HepG2 (cell line): Measurements from ENCODE around the gene MREG. TPM values are rescaled to one million over a fixed set of nuclear protein-coding genes. Genes with fewer than 3 reads are reported as not detected.

Experiments
- CCDC6 ChIP-seq: sonication (generic); formaldehyde crosslinking; IDR thresholded peaks from 2 replicates; pipeline ENCODE4 v1.8.1; 2022; ENCODE audit warnings: mild to moderate bottlenecking, missing genetic modification reagents, moderate library complexity
- GABPB1 ChIP-seq: IDR thresholded peaks from 2 replicates; pipeline ENCODE4 v1.6.1; 2016; ENCODE audit warnings: mild to moderate bottlenecking, missing genetic modification reagents, moderate library complexity, missing compliant biosample characterization
- HHEX ChIP-seq: IDR thresholded peaks from 2 replicates; pipeline ENCODE4 v1.6.1; 2016; ENCODE audit warnings: control low read depth
- IKZF1 ChIP-seq: fragments of 450-650 bp; IDR thresholded peaks from 2 replicates; pipeline ENCODE4 v1.7.1; 2016
- JDP2 ChIP-seq: sonication (generic); formaldehyde crosslinking; IDR thresholded peaks from 2 replicates; pipeline ENCODE4 v1.8.1; 2022; ENCODE audit warnings: missing genetic modification reagents, borderline replicate concordance
- KAT2B ChIP-seq: fragments of 150-350 bp; IDR thresholded peaks from 2 replicates; pipeline ENCODE4 v1.6.1; 2014; ENCODE audit warnings: low read depth, low read length, borderline replicate concordance
- MED1 ChIP-seq: sonication (generic); formaldehyde crosslinking; IDR thresholded peaks from 2 replicates; pipeline ENCODE4 v1.4.0; 2020; ENCODE audit warnings: missing genetic modification reagents
- NFKBIZ ChIP-seq: IDR thresholded peaks from 2 replicates; pipeline ENCODE4 v1.6.1; 2018; ENCODE audit warnings: missing genetic modification reagents, missing compliant biosample characterization
- PHF21A ChIP-seq: sonication (generic); formaldehyde crosslinking; IDR thresholded peaks from 2 replicates; pipeline ENCODE4 v1.5.0; 2020; ENCODE audit warnings: mild to moderate bottlenecking, missing genetic modification reagents
- SCMH1 ChIP-seq: sonication (generic); formaldehyde crosslinking; IDR thresholded peaks from 2 replicates; pipeline ENCODE4 v1.9.0; 2021; ENCODE audit warnings: missing genetic modification reagents, mild to moderate bottlenecking, borderline replicate concordance
- SRSF1 ChIP-seq: fragments of 200-400 bp; formaldehyde crosslinking; optimal IDR thresholded peaks from 2 replicates; pipeline ENCODE3; 2017; ENCODE audit warnings: mild to moderate bottlenecking, low read depth, low read length, moderate library complexity
- SUZ12 ChIP-seq: fragments of 150-350 bp; IDR thresholded peaks from 2 replicates; pipeline ENCODE4 v1.6.1; 2014; ENCODE audit warnings: low read depth, low read length
- ZFP90 ChIP-seq: sonication (generic); formaldehyde crosslinking; IDR thresholded peaks from 2 replicates; pipeline ENCODE4 v1.8.0; 2022; ENCODE audit warnings: missing genetic modification reagents, mild to moderate bottlenecking, inconsistent platforms, borderline replicate concordance
- ZMYM4 ChIP-seq: sonication (generic); formaldehyde crosslinking; IDR thresholded peaks from 2 replicates; pipeline ENCODE4 v1.8.1; 2023; ENCODE audit warnings: mild to moderate bottlenecking, missing genetic modification reagents
- ZNF235 ChIP-seq: sonication (generic); formaldehyde crosslinking; IDR thresholded peaks from 2 replicates; pipeline ENCODE4 v1.8.1; 2023; ENCODE audit warnings: mild to moderate bottlenecking, missing genetic modification reagents, borderline replicate concordance
- ZNF34 ChIP-seq: sonication (generic); formaldehyde crosslinking; IDR thresholded peaks from 2 replicates; pipeline ENCODE4 v1.4.0; 2020; ENCODE audit warnings: mild to moderate bottlenecking, missing genetic modification reagents, borderline replicate concordance
- ZNF432 ChIP-seq: sonication (generic); formaldehyde crosslinking; IDR thresholded peaks from 2 replicates; pipeline ENCODE4 v1.5.0; 2020; ENCODE audit warnings: missing genetic modification reagents, mild to moderate bottlenecking, borderline replicate concordance
- ZNF510 ChIP-seq: sonication (generic); formaldehyde crosslinking; IDR thresholded peaks from 2 replicates; pipeline ENCODE4 v1.4.0; 2020; ENCODE audit warnings: low read depth, mild to moderate bottlenecking, missing genetic modification reagents
- ZNF615 ChIP-seq: sonication (generic); formaldehyde crosslinking; IDR thresholded peaks from 2 replicates; pipeline ENCODE4 v1.5.0; 2020; ENCODE audit warnings: mild to moderate bottlenecking, missing genetic modification reagents, borderline replicate concordance
- ZNF792 ChIP-seq: IDR thresholded peaks from 2 replicates; pipeline ENCODE4 v1.6.1; 2016
- ZSCAN29 ChIP-seq: sonication (generic); formaldehyde crosslinking; conservative IDR thresholded peaks from 2 replicates; pipeline ENCODE4 v1.4.0; 2020; ENCODE audit warnings: mild to moderate bottlenecking, missing genetic modification reagents
- polyA plus RNA-seq, 8 experiments: library from polyadenylated mRNA; depleted of rRNA in 3 of 8; stranded (reverse) in 7 of 8; unstranded in 1 of 8; fragments of >200 nt; fragmentation: Illumina TruSeq in 4 of 8; extraction: Trizol in 4 of 8; gene quantifications; 2 replicates each; pipeline versions ENCODE4 v1.2.1 to v1.2.3, GENCODE V29; 2011 to 2016; ENCODE audit warnings: low read depth in 4 of 8, missing spikeins in 1 of 8, mixed read lengths in 1 of 8; ENCODE audit not compliant: insufficient read depth in 1 of 8
- total RNA-seq, 5 experiments: library from RNA; depleted of rRNA; stranded (reverse); fragments of >200 nt; fragmentation: Illumina TruSeq; extraction: Trizol; gene quantifications; 2 replicates each; pipeline ENCODE4 v1.2.3, GENCODE V29; 2016; ENCODE audit warnings: low read depth in 1 of 5
- TF ChIP-seq, protein P1 (sequence below): IDR thresholded peaks from 2 replicates; pipeline ENCODE4 v1.6.1; 2016; ENCODE audit warnings: missing compliant biosample characterization, missing genetic modification reagents, borderline replicate concordance
- TF ChIP-seq, protein P2 (sequence below): sonication (generic); formaldehyde crosslinking; IDR thresholded peaks from 2 replicates; pipeline ENCODE4 v1.8.1; 2023; ENCODE audit warnings: mild to moderate bottlenecking, missing genetic modification reagents, borderline replicate concordance
- TF ChIP-seq, protein P3 (sequence below): sonication (generic); formaldehyde crosslinking; IDR thresholded peaks from 2 replicates; pipeline ENCODE4 v1.5.1; 2020; ENCODE audit warnings: missing genetic modification reagents, mild to moderate bottlenecking, borderline replicate concordance
- TF ChIP-seq, protein P4 (sequence below): IDR thresholded peaks from 2 replicates; pipeline ENCODE4 v1.6.1; 2016; ENCODE audit warnings: control low read depth
- TF ChIP-seq, protein P5 (sequence below): sonication (generic); formaldehyde crosslinking; IDR thresholded peaks from 2 replicates; pipeline ENCODE4 v1.4.0; 2020; ENCODE audit warnings: missing genetic modification reagents

MREG gene
- total and polyA plus RNA-seq, 2 of the 13 experiments (the other 11 are each of a cell fraction or from before 2014, with no cell fraction given), result 7.5 to 23.3 TPM

DNA sequence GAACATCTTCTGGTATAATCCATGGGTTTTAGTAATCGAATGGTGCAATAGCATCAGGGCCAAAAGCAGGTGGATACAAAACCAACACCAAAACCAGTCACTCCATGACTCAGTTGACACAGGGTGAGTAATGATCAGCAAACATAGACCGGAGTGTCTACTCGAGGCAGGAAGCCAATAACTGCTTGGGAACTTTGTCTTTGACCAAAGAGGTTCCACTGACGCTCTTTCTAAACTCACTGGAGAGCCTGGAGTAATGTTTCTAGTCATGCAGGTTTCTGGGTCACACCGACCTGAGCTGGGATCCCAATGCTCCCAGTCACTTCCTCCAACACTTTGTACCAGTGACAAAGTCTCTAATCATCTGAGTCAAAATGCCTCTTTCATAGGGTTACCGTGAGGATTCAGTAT is 30.9 kb downstream of the MREG start (continued):
- TF ChIP-seq JDP2 (CRISPR knock-in tag) (no peak), KAT2B (no peak), GABPB1 (CRISPR knock-in tag) (peak; percentile 43), ZNF34 (CRISPR knock-in tag) (no peak), NFKBIZ (CRISPR knock-in tag) (no peak; the same call in 1 of the 2 replicates), ZNF510 (no peak), SUZ12 (no peak), SRSF1 (no peak), HHEX (no peak), MED1 (CRISPR knock-in tag) (peak; percentile 30; the same call in 1 of the 2 replicates), IKZF1 (no peak), SCMH1 (CRISPR knock-in tag) (no peak), ZNF792 (CRISPR knock-in tag) (peak; percentile 88), ZNF432 (CRISPR knock-in tag) (no peak), ZSCAN29 (CRISPR knock-in tag) (0 out of 2 replicates have a peak, but pooled peaks have one; percentile 39), CCDC6 (0 out of 2 replicates have a peak, but pooled peaks have one; percentile 10), ZNF615 (CRISPR knock-in tag) (no peak), PHF21A (CRISPR knock-in tag) (0 out of 2 replicates have a peak, but pooled peaks have one; percentile 46), ZNF235 (no peak), ZFP90 (CRISPR knock-in tag) (no peak), ZMYM4 (peak; percentile 84)
- TF ChIP-seq, protein P1, sequence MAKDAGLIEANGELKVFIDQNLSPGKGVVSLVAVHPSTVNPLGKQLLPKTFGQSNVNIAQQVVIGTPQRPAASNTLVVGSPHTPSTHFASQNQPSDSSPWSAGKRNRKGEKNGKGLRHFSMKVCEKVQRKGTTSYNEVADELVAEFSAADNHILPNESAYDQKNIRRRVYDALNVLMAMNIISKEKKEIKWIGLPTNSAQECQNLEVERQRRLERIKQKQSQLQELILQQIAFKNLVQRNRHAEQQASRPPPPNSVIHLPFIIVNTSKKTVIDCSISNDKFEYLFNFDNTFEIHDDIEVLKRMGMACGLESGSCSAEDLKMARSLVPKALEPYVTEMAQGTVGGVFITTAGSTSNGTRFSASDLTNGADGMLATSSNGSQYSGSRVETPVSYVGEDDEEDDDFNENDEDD (CRISPR knock-in tag), result no peak
- TF ChIP-seq, protein P2, sequence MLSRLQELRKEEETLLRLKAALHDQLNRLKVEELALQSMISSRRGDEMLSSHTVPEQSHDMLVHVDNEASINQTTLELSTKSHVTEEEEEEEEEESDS (CRISPR knock-in tag), result no peak
- TF ChIP-seq, protein P3, sequence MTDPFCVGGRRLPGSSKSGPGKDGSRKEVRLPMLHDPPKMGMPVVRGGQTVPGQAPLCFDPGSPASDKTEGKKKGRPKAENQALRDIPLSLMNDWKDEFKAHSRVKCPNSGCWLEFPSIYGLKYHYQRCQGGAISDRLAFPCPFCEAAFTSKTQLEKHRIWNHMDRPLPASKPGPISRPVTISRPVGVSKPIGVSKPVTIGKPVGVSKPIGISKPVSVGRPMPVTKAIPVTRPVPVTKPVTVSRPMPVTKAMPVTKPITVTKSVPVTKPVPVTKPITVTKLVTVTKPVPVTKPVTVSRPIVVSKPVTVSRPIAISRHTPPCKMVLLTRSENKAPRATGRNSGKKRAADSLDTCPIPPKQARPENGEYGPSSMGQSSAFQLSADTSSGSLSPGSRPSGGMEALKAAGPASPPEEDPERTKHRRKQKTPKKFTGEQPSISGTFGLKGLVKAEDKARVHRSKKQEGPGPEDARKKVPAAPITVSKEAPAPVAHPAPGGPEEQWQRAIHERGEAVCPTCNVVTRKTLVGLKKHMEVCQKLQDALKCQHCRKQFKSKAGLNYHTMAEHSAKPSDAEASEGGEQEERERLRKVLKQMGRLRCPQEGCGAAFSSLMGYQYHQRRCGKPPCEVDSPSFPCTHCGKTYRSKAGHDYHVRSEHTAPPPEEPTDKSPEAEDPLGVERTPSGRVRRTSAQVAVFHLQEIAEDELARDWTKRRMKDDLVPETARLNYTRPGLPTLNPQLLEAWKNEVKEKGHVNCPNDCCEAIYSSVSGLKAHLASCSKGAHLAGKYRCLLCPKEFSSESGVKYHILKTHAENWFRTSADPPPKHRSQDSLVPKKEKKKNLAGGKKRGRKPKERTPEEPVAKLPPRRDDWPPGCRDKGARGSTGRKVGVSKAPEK (CRISPR knock-in tag), result no peak
- TF ChIP-seq, protein P4, sequence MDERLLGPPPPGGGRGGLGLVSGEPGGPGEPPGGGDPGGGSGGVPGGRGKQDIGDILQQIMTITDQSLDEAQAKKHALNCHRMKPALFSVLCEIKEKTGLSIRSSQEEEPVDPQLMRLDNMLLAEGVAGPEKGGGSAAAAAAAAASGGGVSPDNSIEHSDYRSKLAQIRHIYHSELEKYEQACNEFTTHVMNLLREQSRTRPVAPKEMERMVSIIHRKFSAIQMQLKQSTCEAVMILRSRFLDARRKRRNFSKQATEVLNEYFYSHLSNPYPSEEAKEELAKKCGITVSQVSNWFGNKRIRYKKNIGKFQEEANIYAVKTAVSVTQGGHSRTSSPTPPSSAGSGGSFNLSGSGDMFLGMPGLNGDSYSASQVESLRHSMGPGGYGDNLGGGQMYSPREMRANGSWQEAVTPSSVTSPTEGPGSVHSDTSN (CRISPR knock-in tag), result no peak
- TF ChIP-seq, protein P5, sequence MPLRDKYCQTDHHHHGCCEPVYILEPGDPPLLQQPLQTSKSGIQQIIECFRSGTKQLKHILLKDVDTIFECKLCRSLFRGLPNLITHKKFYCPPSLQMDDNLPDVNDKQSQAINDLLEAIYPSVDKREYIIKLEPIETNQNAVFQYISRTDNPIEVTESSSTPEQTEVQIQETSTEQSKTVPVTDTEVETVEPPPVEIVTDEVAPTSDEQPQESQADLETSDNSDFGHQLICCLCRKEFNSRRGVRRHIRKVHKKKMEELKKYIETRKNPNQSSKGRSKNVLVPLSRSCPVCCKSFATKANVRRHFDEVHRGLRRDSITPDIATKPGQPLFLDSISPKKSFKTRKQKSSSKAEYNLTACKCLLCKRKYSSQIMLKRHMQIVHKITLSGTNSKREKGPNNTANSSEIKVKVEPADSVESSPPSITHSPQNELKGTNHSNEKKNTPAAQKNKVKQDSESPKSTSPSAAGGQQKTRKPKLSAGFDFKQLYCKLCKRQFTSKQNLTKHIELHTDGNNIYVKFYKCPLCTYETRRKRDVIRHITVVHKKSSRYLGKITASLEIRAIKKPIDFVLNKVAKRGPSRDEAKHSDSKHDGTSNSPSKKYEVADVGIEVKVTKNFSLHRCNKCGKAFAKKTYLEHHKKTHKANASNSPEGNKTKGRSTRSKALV, result no peak
